ENCODE data around the gene ERCC3. TPM values are rescaled to one million over a fixed set of nuclear protein-coding genes. Genes with fewer than 3 reads are reported as not detected.

Gene ERCC3
- total RNA-seq, 2 donors from 2014 or later: 29.8 to 61.3 TPM

DNA sequence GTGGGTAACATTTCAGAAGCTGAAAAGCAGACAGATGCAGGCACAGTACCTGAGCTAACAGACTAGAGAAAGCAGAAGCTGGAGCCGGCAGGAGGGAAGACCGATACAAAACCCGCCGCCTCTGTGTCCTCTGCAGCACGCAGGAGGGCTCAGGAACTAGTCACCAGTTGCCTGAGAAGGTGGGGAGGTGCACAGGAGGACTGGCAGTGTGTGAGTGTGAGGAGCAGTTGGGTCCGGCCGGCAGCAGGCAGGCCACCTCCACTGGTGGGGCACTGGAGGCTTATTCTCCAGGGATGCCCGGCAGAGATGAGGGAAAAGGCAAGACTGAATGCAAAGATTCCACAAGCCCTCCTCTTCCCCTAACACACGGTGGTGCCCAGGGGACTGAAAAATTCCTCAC is 18.2 kb downstream of the ERCC3 start:
- no peak overlapping the region for H3K4me3 ChIP-seq
- no peaks in the 10 kb centered on the region for H3K27me3 ChIP-seq (replicated peaks; ENCODE audit: insufficient read depth)
- TF ChIP-seq, protein P1, sequence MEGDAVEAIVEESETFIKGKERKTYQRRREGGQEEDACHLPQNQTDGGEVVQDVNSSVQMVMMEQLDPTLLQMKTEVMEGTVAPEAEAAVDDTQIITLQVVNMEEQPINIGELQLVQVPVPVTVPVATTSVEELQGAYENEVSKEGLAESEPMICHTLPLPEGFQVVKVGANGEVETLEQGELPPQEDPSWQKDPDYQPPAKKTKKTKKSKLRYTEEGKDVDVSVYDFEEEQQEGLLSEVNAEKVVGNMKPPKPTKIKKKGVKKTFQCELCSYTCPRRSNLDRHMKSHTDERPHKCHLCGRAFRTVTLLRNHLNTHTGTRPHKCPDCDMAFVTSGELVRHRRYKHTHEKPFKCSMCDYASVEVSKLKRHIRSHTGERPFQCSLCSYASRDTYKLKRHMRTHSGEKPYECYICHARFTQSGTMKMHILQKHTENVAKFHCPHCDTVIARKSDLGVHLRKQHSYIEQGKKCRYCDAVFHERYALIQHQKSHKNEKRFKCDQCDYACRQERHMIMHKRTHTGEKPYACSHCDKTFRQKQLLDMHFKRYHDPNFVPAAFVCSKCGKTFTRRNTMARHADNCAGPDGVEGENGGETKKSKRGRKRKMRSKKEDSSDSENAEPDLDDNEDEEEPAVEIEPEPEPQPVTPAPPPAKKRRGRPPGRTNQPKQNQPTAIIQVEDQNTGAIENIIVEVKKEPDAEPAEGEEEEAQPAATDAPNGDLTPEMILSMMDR (IDR thresholded peaks at IDR 0.05): no peak
- TF ChIP-seq POLR2A (IDR thresholded peaks at IDR 0.05) (no peak), POLR2AphosphoS5 (IDR thresholded peaks at IDR 0.05) (no peak)
- no peaks in the 10 kb centered on the region for H3K4me1 ChIP-seq (replicated peaks)
- peaks cover 7 to 15% of the 10 kb centered on the region in 2 donors for H3K36me3 ChIP-seq
- WGBS: 82% methylated on average over 9 of the region's 9 CpGs
- no peak overlapping the region for H3K27ac ChIP-seq
- intact Hi-C loops (cut with DNase I): no loop called here
- no peaks in the 10 kb centered on the region for H3K9me3 ChIP-seq
- DNase-seq (ENCODE audit: low spot score): no peak

DNA sequence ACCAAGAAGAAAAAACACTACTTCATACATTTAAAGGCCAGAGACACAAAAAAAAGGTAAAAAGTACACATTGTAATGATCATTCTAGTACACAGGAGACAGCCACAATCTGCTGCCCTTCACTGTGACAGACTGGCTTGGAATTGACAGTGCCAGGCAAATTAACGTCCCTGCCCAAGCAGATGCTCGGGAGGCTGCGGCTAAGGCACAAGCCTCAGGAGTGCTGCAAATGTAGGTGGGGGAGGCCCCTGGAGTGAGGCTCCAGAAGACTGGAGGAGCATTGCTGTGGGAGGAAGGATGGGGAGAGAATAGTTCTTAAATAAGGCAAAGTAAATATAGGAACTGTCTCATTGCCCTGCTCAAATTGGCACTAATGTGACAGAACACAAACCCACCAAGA is 18.6 kb downstream of the ERCC3 start:
- peaks cover 7 to 15% of the 10 kb centered on the region in 2 donors for H3K36me3 ChIP-seq

DNA sequence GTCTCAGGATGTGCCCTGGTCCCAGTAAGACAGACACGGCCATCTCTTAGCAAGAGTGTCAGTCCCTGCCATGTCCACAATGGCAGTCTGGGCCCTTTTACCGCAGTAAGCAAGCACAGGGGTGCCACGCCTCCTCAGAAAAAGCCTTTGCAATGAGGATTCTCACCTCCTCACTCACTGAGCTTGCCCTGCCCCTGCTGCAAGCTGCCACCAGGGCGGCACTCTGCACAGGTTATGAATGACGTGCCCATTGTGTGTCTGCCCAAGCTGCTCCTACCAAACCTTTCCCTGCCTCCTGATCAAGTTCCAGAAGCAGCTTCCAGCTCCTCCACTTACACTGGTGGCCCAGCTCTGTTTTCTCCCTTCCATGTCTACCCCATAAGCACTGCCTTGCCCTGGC is 23.3 kb downstream of the ERCC3 start:
- intact Hi-C loops (cut with DNase I): no loop called here
- no peaks in the 10 kb centered on the region for H3K27me3 ChIP-seq (replicated peaks; ENCODE audit: insufficient read depth)
- 94% methylated on average over 5 of the region's 5 CpGs for WGBS
- no peaks in the 10 kb centered on the region for H3K9me3 ChIP-seq
- H3K4me3 ChIP-seq: no peak overlapping the region
- no peaks in the 10 kb centered on the region for H3K4me1 ChIP-seq (replicated peaks)
- peaks cover 6 to 7% of the 10 kb centered on the region in 2 donors for H3K36me3 ChIP-seq
- no peak overlapping the region for H3K27ac ChIP-seq
- DNase-seq (ENCODE audit: low spot score): no peak
- TF ChIP-seq POLR2A (IDR thresholded peaks at IDR 0.05) (no peak), POLR2AphosphoS5 (IDR thresholded peaks at IDR 0.05) (no peak)
- TF ChIP-seq, protein P1 (IDR thresholded peaks at IDR 0.05): no peak

More for the DNA sequence above, 18.6 kb downstream of the ERCC3 start:
- no peak for DNase-seq (ENCODE audit: low spot score)
- Histone ChIP-seq H3K27me3 (replicated peaks; ENCODE audit: insufficient read depth) (no peaks in the 10 kb centered on the region), H3K4me3 (no peak overlapping the region), H3K9me3 (no peaks in the 10 kb centered on the region), H3K27ac (no peak overlapping the region), H3K4me1 (replicated peaks) (no peaks in the 10 kb centered on the region)
- WGBS: 83% methylated on average over 3 of the region's 3 CpGs
- intact Hi-C loops (cut with DNase I): no loop called here
- TF ChIP-seq POLR2AphosphoS5 (IDR thresholded peaks at IDR 0.05): no peak
- TF ChIP-seq, protein P1 (IDR thresholded peaks at IDR 0.05): no peak
- TF ChIP-seq POLR2A (IDR thresholded peaks at IDR 0.05): no peak

DNA sequence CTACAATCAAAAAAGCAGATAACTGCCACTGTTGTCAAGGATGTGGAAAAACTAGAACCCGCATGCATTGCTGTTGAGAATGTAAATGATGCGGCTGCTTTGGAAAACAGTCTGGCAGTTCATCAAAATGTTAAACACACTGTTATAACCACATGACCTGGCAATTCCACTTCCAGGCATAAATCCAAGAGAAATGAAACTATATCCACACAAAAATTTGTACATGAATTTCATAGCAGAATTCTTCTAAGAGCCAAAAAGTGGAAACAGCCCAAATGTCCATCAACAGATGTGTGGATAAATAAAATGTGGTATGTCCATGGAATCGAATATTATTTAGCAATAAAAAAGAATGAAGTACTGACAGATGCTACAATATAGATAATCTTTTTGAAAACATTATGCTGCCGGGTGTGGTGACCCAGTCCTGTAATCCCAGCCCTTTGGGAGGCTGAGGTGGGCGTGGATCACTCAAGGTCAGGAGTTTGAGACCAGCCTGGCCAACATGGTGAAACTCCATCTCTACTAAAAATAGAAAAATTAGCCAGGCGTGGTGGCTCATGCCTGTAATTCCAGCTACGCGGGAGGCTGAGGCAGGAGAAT is 32.0 kb downstream of the ERCC3 start:
- Histone ChIP-seq H3K4me1 (replicated peaks) (no peaks in the 10 kb centered on the region), H3K27ac (no peak overlapping the region), H3K36me3 (peaks cover 3 to 14% of the 10 kb centered on the region in 2 donors), H3K9me3 (no peaks in the 10 kb centered on the region), H3K4me3 (no peak overlapping the region), H3K27me3 (replicated peaks; ENCODE audit: insufficient read depth) (no peaks in the 10 kb centered on the region)
- intact Hi-C loops (cut with DNase I): no loop called here
- TF ChIP-seq POLR2A (IDR thresholded peaks at IDR 0.05): no peak
- TF ChIP-seq, protein P1 (IDR thresholded peaks at IDR 0.05): no peak
- TF ChIP-seq POLR2AphosphoS5 (IDR thresholded peaks at IDR 0.05): no peak
- WGBS: 88% methylated on average over 8 of the region's 8 CpGs
- no peak for DNase-seq (ENCODE audit: low spot score)

DNA sequence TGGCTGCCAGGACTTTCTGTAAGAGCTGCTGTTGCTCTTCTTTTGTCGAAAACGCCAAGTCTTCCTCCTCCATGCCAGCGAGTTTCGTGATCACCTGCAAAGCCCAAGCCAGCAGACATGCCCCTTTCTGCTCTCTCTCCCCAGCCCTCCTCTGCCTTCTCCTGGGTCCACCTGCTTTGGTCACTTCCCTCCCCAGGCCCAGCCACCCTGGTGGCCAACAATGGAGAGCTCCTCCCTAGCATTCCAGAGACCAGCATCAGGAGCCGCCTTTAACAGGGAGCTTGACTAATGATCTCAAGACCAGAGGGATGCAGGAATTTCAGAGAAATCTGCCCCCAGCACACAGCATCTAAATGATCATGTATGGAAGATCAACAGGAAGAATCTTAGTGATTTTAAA is 34.6 kb downstream of the ERCC3 start:
- no peaks in the 10 kb centered on the region for H3K27me3 ChIP-seq (replicated peaks; ENCODE audit: insufficient read depth)
- H3K9me3 ChIP-seq: no peaks in the 10 kb centered on the region
- TF ChIP-seq POLR2A (IDR thresholded peaks at IDR 0.05) (no peak), POLR2AphosphoS5 (IDR thresholded peaks at IDR 0.05) (no peak)
- TF ChIP-seq, protein P1 (IDR thresholded peaks at IDR 0.05): no peak
- H3K4me1 ChIP-seq (replicated peaks): no peaks in the 10 kb centered on the region
- DNase-seq (ENCODE audit: low spot score): no peak
- intact Hi-C loops (cut with DNase I): no loop called here
- peaks cover 3 to 14% of the 10 kb centered on the region in 2 donors for H3K36me3 ChIP-seq
- 90% methylated on average over 5 of the region's 5 CpGs for WGBS
- no peak overlapping the region for H3K4me3 ChIP-seq
- no peak overlapping the region for H3K27ac ChIP-seq
